Spleen (tissue), 11 donors: ENCODE data around the gene CDK12. TPM values are rescaled to one million over a fixed set of nuclear protein-coding genes. Genes with fewer than 3 reads are reported as not detected.
"Not testable (repeated sequence)": the region's sequence is repeated elsewhere in the genome, so short reads cannot be mapped to it uniquely, and the experiment has no call there.

Experiments used
- DNase-seq: peaks from one replicate; pipeline ENCODE4 v3.0.0-alpha.2; 2020
- H3K27ac ChIP-seq, 8 donors: fragments of 200-600 bp; sonication (generic) in 7 of 8; 1 replicate in 4 of 8; 2 replicates in 4 of 8; pipeline versions ENCODE4 v1.5.0 to v1.8.0; 2016 to 2021; ENCODE audit warnings: inconsistent platforms in 4 of 8, mild to moderate bottlenecking in 4 of 8, moderate library complexity in 1 of 8
- H3K27me3 ChIP-seq, 7 donors: fragments of 200-600 bp; sonication (generic) in 6 of 7; replicated peaks in 1 of 7; 1 replicate in 4 of 7; 2 replicates in 3 of 7; pipeline versions ENCODE4 v1.5.0 to v1.8.0; 2016 to 2021; ENCODE audit warnings: inconsistent platforms in 3 of 7, mild to moderate bottlenecking in 1 of 7
- H3K36me3 ChIP-seq, 6 donors: fragments of 200-600 bp; sonication (generic) in 5 of 6; 1 replicate in 4 of 6; 2 replicates in 2 of 6; pipeline versions ENCODE4 v1.5.0 to v1.8.0; 2016 to 2021; ENCODE audit warnings: inconsistent platforms in 2 of 6
- H3K4me1 ChIP-seq, 6 donors: fragments of 200-600 bp; sonication (generic) in 5 of 6; 1 replicate in 3 of 6; 2 replicates in 3 of 6; pipeline versions ENCODE4 v1.5.0 to v1.8.0; 2016 to 2021; ENCODE audit warnings: inconsistent platforms in 3 of 6
- H3K4me3 ChIP-seq, 8 donors: fragments of 200-600 bp; sonication (generic) in 7 of 8; 1 replicate in 4 of 8; 2 replicates in 4 of 8; pipeline versions ENCODE4 v1.5.0 to v1.8.0; 2016 to 2021; ENCODE audit warnings: inconsistent platforms in 4 of 8, mild to moderate bottlenecking in 4 of 8, moderate library complexity in 2 of 8
- H3K9me3 ChIP-seq, 8 donors: fragments of 200-600 bp; sonication (generic) in 7 of 8; 1 replicate in 4 of 8; 2 replicates in 4 of 8; pipeline versions ENCODE4 v1.5.0 to v1.8.0; 2016 to 2021; ENCODE audit warnings: inconsistent platforms in 4 of 8
- CTCF ChIP-seq, 11 experiments: fragments of 200-600 bp in 7 of 11; fragments of 450-650 bp in 4 of 11; sonication (generic) in 4 of 11; IDR thresholded peaks in 8 of 11; conservative IDR thresholded peaks in 3 of 11; 1 replicate in 7 of 11; 2 replicates in 4 of 11; pipeline versions ENCODE4 v1.4.0 to v1.8.0; 2016 to 2021; ENCODE audit warnings: antibody characterized with exemption in 11 of 11, inconsistent platforms in 4 of 11, mild to moderate bottlenecking in 1 of 11
- POLR2A ChIP-seq, 3 donors: fragments of 450-650 bp; IDR thresholded peaks; one replicate each; pipeline ENCODE4 v1.5.1; 2017; ENCODE audit warnings: antibody characterized with exemption in 3 of 3, mild to moderate bottlenecking in 1 of 3
- POLR2AphosphoS5 ChIP-seq, 3 donors: sonication (generic); formaldehyde crosslinking; IDR thresholded peaks; one replicate each; pipeline ENCODE4 v1.5.1; 2017; ENCODE audit warnings: antibody characterized with exemption in 3 of 3
- WGBS, 5 donors: extraction: QIAGEN DNeasy Blood & Tissue Kit in 3 of 5; methylation state at CpG; one replicate each; pipeline versions ENCODE4 v1.1.5 to v1.1.7; 2013 to 2018; 5-methylcytosine and 5-hydroxymethylcytosine counted together
- intact Hi-C: fragments of 100-400 bp; cut with DNase I; formaldehyde crosslinking; loops from one replicate; pipeline ENCODE4 v1.15.0; 2023; ENCODE audit warnings: low total_unique reads
- polyA plus RNA-seq, 3 donors: library from polyadenylated mRNA; stranded (reverse); fragments of 200-250 nt; gene quantifications; one replicate each; pipeline ENCODE4 v1.2.1, GENCODE V29; 2013
- total RNA-seq, 7 donors: library from RNA; depleted of rRNA in 3 of 7; stranded (reverse); fragments of >200 nt in 3 of 7; fragmentation: NEBNext Ultra II Directional in 4 of 7; extraction: Animal tissue kit (Norgen Biotek cat#: 25700) in 4 of 7; gene quantifications; one replicate each; pipeline versions ENCODE4 v1.1.0 to v1.2.1, GENCODE V29; 2016 to 2021
- donor health status: healthy with polysubstance abuse.
- donor health status: DM: no; HTN: no; CAD: no; lungs with moderate emphysema.
- donor health status: DM: no; HTN: no; CAD: no.
- donor health status: Bipolar disorder and iron deficiency.
- donor health status: healthy.
- donor health status: DM: no; HTN: no; CAD: no.
- donor health status: DM: yes; HTN: yes; CAD: no.

Gene CDK12
- total and polyA plus RNA-seq, 10 donors, result 6.9 to 88.1 (median 72.7) TPM

- Histone ChIP-seq H3K4me1 (peaks cover 0 to 34% (median 20%) of the 10 kb centered on the region in 6 donors), H3K27me3 (no peaks in the 10 kb centered on the region), H3K9me3 (no peaks in the 10 kb centered on the region), H3K27ac (peak overlapping the region in 2 of 8 donors; percentile 6 to 44), H3K36me3 (peaks cover 0 to 1% (median 0%) of the 10 kb centered on the region in 6 donors), H3K4me3 (no peak overlapping the region)
- WGBS, 5 donors, result 18 to 32% (median 22%) methylated on average over 3 of the region's 3 CpGs
- DNase-seq, result no peak
- intact Hi-C loops, result no loop called here
- TF ChIP-seq POLR2A (IDR thresholded peaks at IDR 0.05), result no peak
These were observed 77.6 kb downstream of the CDK12 start for GRCh38 chr17:39538866-39539265.

GRCh38 chr17:39540611-39541010 is 79.3 kb downstream of the CDK12 start:
- intact Hi-C loops, result no loop called here
- H3K27me3 ChIP-seq, result no peaks in the 10 kb centered on the region
- H3K4me1 ChIP-seq, result peaks cover 0 to 34% (median 20%) of the 10 kb centered on the region in 6 donors
- H3K36me3 ChIP-seq, result peaks cover 0 to 19% (median 3%) of the 10 kb centered on the region in 6 donors
- H3K27ac ChIP-seq, result no peak overlapping the region
- H3K4me3 ChIP-seq, result no peak overlapping the region
- TF ChIP-seq POLR2AphosphoS5 (IDR thresholded peaks at IDR 0.05), result no peak
- no peak for TF ChIP-seq CTCF (IDR thresholded peaks at IDR 0.05 in 8 of 11, conservative IDR thresholded peaks at IDR 0.05 in 3 of 11)
- TF ChIP-seq POLR2A (IDR thresholded peaks at IDR 0.05), result no peak
- no peaks in the 10 kb centered on the region for H3K9me3 ChIP-seq
- 83 to 94% (median 93%) methylated on average over 8 to 9 of the region's 9 CpGs for WGBS, 5 donors
- DNase-seq, result no peak

GRCh38 chr17:39541652-39542051 is 80.4 kb downstream of the CDK12 start:
- H3K27ac ChIP-seq, result no peak overlapping the region

GRCh38 chr17:39543176-39543575 is 81.9 kb downstream of the CDK12 start:
- no peaks in the 10 kb centered on the region for H3K9me3 ChIP-seq
- intact Hi-C loops, result no loop called here
- peaks cover 0 to 44% (median 11%) of the 10 kb centered on the region in 6 donors for H3K36me3 ChIP-seq
- no peak for TF ChIP-seq CTCF (IDR thresholded peaks at IDR 0.05 in 8 of 11, conservative IDR thresholded peaks at IDR 0.05 in 3 of 11)
- TF ChIP-seq POLR2AphosphoS5 (IDR thresholded peaks at IDR 0.05), result no peak
- TF ChIP-seq POLR2A (IDR thresholded peaks at IDR 0.05), result no peak
- DNase-seq, result no peak
- H3K27ac ChIP-seq, result no peak overlapping the region
- peaks cover 0 to 30% (median 21%) of the 10 kb centered on the region in 6 donors for H3K4me1 ChIP-seq
- H3K4me3 ChIP-seq, result no peak overlapping the region
- no peaks in the 10 kb centered on the region for H3K27me3 ChIP-seq
- 93 to 100% (median 96%) methylated on average over 1 of the region's 1 CpG for WGBS, 5 donors

More at GRCh38 chr17:39541652-39542051, 80.4 kb downstream of the CDK12 start:
- Histone ChIP-seq H3K27me3 (no peaks in the 10 kb centered on the region), H3K4me1 (peaks cover 0 to 33% (median 20%) of the 10 kb centered on the region in 6 donors), H3K4me3 (no peak overlapping the region), H3K9me3 (no peaks in the 10 kb centered on the region), H3K36me3 (peaks cover 0 to 29% (median 7%) of the 10 kb centered on the region in 6 donors)
- intact Hi-C loops, result no loop called here
- 63 to 74% (median 68%) methylated on average over 6 of the region's 6 CpGs for WGBS, 5 donors
- no peak for TF ChIP-seq POLR2A (IDR thresholded peaks at IDR 0.05)
- DNase-seq, result no peak

GRCh38 chr17:39543664-39544063 is 82.4 kb downstream of the CDK12 start:
- no peaks in the 10 kb centered on the region for H3K27me3 ChIP-seq
- intact Hi-C loops, result no loop called here
- no peak for TF ChIP-seq POLR2A (IDR thresholded peaks at IDR 0.05)
- TF ChIP-seq POLR2AphosphoS5 (IDR thresholded peaks at IDR 0.05), result no peak
- TF ChIP-seq CTCF (IDR thresholded peaks at IDR 0.05 in 8 of 11, conservative IDR thresholded peaks at IDR 0.05 in 3 of 11), result no peak
- H3K4me1 ChIP-seq, result peaks cover 0 to 28% (median 18%) of the 10 kb centered on the region in 6 donors
- no peak for DNase-seq
- H3K9me3 ChIP-seq, result no peaks in the 10 kb centered on the region
- H3K36me3 ChIP-seq, result peaks cover 0 to 49% (median 14%) of the 10 kb centered on the region in 6 donors
- H3K27ac ChIP-seq, result no peak overlapping the region
- H3K4me3 ChIP-seq, result no peak overlapping the region

GRCh38 chr17:39544361-39544760 is 83.1 kb downstream of the CDK12 start:
- H3K27ac ChIP-seq, DNase-seq, intact Hi-C loops, H3K4me3 ChIP-seq, H3K9me3 ChIP-seq, H3K27me3 ChIP-seq: not testable (repeated sequence)
- 94 to 99% (median 97%) methylated on average over 12 of the region's 12 CpGs for WGBS, 5 donors
- Histone ChIP-seq H3K4me1 (peaks cover 0 to 21% (median 11%) of the 10 kb centered on the region in 6 donors), H3K36me3 (peaks cover 0 to 56% (median 19%) of the 10 kb centered on the region in 6 donors)
